Activated naive CD4-positive, alpha-beta T cell treated with Interleukin-2 at 50 U/mL for 16 hours (primary cell): ENCODE results near the gene ZSWIM7.
A peak's percentile ranks its signal among the peaks of the same experiment; 100 is the strongest.
"Not testable (repeated sequence)": the region's sequence is repeated elsewhere in the genome, so short reads cannot be mapped to it uniquely, and the experiment has no call there.

Experiments
- DNase-seq: peaks from one replicate; pipeline ENCODE4 v3.0.0-alpha.2; 2020

The ZSWIM7 gene

GRCh38 chr17:15998031-15998562, 1.4 kb downstream of the ZSWIM7 start:
- no peak for DNase-seq

GRCh38 chr17:15996322-15996721, 3.2 kb downstream of the ZSWIM7 start:
- no peak for DNase-seq

GRCh38 chr17:15981646-15982580, 17.6 kb downstream of the ZSWIM7 start:
- DNase-seq: no peak

- DNase-seq: peak; percentile 39
Measured at GRCh38 chr17:15981208-15981607, 18.3 kb downstream of the ZSWIM7 start.

- not testable (repeated sequence) for DNase-seq
Measured at GRCh38 chr17:15979013-15979412, 20.5 kb downstream of the ZSWIM7 start.

GRCh38 chr17:15978606-15979005, 20.9 kb downstream of the ZSWIM7 start:
- no peak for DNase-seq

GRCh38 chr17:15977894-15978293, 21.6 kb downstream of the ZSWIM7 start:
- no peak for DNase-seq

- DNase-seq: no peak
Measured at GRCh38 chr17:15973834-15974233, 25.7 kb downstream of the ZSWIM7 start.

GRCh38 chr17:15973016-15973415, 26.5 kb downstream of the ZSWIM7 start:
- no peak for DNase-seq

- no peak for DNase-seq
Measured at GRCh38 chr17:15972497-15972951, 27.0 kb downstream of the ZSWIM7 start.

- no peak for DNase-seq
Measured at GRCh38 chr17:15971882-15972281, 27.6 kb downstream of the ZSWIM7 start.

GRCh38 chr17:15971098-15971678, 28.3 kb downstream of the ZSWIM7 start:
- no peak for DNase-seq

- no peak for DNase-seq
Measured at GRCh38 chr17:15970500-15970899, 29.0 kb downstream of the ZSWIM7 start.

- DNase-seq: no peak
Measured at GRCh38 chr17:15969463-15969862, 30.0 kb downstream of the ZSWIM7 start.

GRCh38 chr17:15967706-15968399, 31.7 kb downstream of the ZSWIM7 start:
- no peak for DNase-seq

- no peak for DNase-seq
Measured at GRCh38 chr17:15966879-15967248, 32.6 kb downstream of the ZSWIM7 start.

GRCh38 chr17:15966183-15966878, 33.2 kb downstream of the ZSWIM7 start:
- DNase-seq: no peak

GRCh38 chr17:15965528-15965927, 34.0 kb downstream of the ZSWIM7 start:
- no peak for DNase-seq

- no peak for DNase-seq
Measured at GRCh38 chr17:15963670-15964110, 35.8 kb downstream of the ZSWIM7 start.

GRCh38 chr17:15958484-15958854, 41.0 kb downstream of the ZSWIM7 start:
- DNase-seq: no peak

GRCh38 chr17:15957608-15958307, 41.7 kb downstream of the ZSWIM7 start:
- no peak for DNase-seq

- DNase-seq: peak; percentile 51
Measured at GRCh38 chr17:15957206-15957605, 42.3 kb downstream of the ZSWIM7 start.
